HG02588 (cell line): ENCODE data around the gene CYFIP2.
"Not testable (repeated sequence)": the region's sequence is repeated elsewhere in the genome, so short reads cannot be mapped to it uniquely, and the experiment has no call there.

ENCODE experiments used
- ATAC-seq: cut with Tn5 transposase; IDR thresholded peaks from one replicate; pipeline ENCODE4 v1.9.1; 2021; ENCODE audit warnings: mild to moderate bottlenecking, moderate library complexity; ENCODE audit not compliant: unreplicated experiment

Gene CYFIP2

GRCh38 chr5:157384971-157385709 is 119.2 kb downstream of the CYFIP2 start:
- ATAC-seq, result no peak

DNA sequence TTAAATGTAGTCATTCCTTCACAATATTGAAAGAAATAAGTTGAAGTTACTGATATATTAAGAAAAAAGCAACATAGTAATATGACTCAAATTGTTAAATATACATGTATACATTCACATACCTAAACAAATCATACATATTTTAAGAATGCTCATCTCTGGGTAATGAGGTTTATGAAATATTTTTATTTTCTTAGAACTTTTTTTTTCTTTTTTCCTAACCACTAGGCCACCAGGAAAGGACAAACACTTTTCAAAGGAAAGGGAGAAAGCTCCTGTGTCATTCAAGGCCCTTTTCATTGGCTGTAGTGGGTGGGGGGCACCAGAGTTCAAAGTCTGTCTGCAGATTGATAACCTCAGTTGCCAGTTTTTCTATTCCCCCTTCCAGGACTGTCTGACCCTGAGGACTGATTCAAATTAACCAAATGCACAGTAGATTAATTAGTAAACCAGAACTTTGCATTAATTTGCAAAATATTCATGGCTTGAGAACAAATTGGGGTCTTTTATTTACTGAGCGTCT is 121.2 kb downstream of the CYFIP2 start:
- ATAC-seq, result no peak

- ATAC-seq, result no peak
These were observed 121.8 kb downstream of the CYFIP2 start for GRCh38 chr5:157387683-157388093.

DNA sequence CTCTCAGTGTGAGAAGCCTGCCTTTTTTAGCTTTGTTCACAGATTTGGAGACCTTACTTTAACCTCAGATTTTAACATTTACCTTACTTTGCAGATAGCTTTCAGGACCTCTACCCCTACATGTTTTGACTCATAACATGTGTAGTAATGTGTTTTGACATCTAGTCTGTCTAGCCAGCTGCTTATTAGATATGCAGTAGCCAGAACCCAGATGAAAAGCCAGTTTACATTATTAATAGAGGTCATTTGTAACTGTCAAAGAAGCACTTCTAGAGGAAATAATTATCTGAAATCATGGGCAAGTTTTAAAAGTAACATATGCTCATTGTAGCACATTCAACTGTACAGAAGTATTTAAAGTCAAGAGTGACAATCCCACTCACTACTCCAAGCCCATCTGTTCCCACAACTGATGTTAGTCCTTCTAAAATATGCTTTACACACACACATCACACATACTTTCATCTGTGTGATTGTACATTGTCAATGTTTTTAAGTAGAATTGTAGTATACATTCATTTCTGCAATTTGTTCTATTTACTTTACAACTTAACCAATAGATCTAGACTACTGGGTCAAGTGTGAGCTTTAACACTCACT is 122.3 kb downstream of the CYFIP2 start:
- ATAC-seq, result no peak

DNA sequence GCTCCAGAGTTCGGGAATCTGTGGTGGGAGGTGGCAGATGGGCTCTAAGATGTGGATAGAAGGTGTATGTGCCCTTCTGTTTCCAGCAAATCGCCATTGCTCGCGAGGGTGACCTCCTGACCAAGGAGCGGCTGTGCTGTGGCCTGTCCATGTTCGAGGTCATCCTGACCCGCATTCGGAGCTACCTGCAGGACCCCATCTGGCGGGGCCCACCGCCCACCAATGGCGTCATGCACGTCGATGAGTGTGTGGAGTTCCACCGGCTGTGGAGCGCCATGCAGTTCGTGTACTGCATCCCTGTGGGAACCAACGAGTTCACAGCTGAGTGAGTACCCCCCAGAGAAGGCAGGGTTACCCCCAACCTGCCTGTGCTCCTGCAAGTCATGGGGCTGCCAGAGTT is 123.2 kb downstream of the CYFIP2 start:
- no peak for ATAC-seq

- no peak for ATAC-seq
These were observed 124.2 kb downstream of the CYFIP2 start for GRCh38 chr5:157390133-157390532.

- no peak for ATAC-seq
These were observed 124.8 kb downstream of the CYFIP2 start for GRCh38 chr5:157390551-157391297.

DNA sequence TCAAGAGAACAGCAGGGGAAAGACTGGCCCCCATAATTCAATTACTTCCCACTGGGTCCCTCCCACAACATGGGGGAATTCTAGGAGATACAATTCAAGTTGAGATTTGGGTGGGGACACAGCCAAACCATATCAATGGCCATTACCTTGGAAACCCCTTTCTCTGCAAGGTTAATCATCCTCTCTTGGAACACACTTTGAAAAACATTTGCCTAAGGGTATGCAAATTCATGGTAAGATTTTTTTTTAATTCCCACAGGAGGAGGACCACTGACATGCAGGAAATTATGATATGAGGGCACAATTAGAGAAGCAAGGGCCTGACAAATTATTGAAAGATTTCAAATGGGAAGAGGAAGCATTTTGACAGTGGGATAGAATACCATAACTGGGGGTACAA is 132.4 kb downstream of the CYFIP2 start:
- ATAC-seq, result no peak

GRCh38 chr5:157400741-157401495 is 135.0 kb downstream of the CYFIP2 start:
- ATAC-seq, result no peak

DNA sequence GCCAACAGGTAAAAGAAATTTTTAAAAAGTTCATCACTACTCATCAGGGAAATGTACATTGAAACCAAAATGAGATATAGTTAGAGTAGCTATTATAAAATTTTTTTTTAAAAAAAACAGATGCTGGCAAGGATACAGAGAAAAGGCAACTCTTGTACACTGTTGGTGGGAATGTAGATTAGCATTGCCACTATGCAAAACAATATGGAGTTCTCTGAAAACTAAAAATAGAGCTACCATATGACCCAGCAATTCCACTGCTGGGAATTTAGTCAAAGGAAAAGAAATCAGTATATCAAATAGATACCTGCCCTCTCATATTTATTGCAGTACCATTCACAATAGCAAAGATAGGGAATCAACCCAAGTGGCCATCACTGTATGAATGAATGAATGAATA is 149.9 kb downstream of the CYFIP2 start:
- no peak for ATAC-seq

DNA sequence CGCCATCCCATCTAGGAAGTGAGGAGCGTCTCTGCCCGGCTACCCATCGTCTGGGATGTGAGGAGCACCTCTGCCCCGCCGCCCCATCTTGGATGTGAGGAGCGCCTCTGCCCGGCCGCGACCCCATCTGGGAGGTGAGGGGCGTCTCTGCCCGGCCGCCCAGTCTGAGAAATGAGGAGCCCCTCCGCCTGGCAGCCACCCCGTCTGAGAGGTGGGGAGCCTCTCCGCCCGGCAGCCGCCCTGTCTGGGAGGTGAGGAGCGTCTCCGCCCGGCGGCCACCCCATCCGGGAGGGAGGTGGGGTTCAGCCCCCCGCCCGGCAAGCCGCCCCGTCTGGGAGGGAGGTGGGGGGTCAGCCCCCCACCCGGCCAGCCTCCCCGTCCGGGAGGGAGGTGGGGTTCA is 153.6 kb downstream of the CYFIP2 start:
- not testable (repeated sequence) for ATAC-seq

DNA sequence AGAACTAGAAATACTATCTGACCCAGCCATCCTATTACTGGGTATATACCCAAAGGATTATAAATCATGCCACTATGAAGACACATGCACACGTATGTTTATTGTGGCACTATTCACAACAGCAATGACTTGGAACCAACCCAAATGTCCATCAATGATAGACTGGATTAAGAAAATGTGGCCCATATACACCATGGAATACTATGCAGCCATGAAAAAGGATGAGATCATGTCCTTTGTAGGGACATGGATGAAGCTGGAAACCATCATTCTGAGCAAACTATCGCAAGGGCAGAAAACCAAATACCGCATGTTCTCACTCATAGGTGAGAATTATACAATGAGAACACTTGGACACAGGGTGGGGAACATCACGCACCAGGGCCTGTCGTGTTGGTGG is 164.0 kb downstream of the CYFIP2 start:
- ATAC-seq, result not testable (repeated sequence)

DNA sequence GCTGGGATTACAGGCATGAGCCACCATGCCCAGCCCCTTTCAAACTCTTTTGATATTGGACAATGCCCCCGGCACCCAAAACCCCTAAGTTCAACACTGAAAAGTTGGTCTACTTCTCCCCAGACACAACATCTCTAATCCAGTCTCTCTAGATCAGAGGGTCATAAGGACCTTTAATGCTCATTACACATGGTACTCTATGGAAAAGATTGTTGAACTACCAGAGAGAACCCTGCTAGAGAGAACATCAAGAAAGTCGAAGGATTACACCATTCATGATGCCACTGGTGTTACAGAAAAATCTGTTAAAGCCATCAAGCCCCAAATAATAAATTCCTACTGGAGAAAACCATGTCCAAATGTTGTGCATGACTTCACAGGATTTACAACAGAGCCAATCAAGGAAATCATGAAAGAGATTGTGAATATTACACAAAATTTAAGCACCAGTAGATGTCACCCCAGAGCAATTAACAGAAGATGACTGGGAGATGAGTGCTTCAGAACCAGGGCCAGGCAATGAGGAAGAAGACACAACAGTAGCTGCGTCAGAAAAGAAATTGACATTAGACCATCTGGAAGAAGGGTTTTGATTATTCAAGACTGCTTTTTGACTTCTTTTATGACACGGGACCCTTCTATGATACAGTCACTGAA is 165.7 kb downstream of the CYFIP2 start:
- ATAC-seq, result no peak

- no peak for ATAC-seq
These were observed 168.2 kb downstream of the CYFIP2 start for GRCh38 chr5:157434096-157434495.

DNA sequence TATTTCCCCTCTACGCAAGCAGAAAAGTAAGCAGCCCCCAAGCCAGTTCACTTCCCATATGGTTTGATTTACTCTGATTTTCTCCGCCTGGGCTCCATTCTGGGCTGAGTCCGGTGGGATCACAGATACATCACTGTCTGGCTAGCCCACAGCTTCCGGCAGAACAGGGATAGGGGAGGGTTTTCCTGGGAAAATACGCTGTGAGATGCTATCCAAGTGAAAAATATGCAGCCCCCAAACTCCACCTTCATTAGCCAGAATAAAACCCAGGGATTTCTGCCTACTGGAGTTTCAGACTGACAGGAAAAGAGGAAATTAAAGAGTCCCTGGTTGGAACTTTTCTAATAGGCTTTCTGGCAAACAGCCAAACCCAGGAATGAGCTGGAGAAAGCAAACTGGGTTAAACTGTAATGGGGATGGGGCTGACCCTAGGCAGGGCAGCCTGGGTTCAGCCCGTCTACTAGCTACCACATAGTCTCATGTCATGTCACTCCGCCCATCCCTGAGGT is 177.2 kb downstream of the CYFIP2 start:
- ATAC-seq, result no peak

DNA sequence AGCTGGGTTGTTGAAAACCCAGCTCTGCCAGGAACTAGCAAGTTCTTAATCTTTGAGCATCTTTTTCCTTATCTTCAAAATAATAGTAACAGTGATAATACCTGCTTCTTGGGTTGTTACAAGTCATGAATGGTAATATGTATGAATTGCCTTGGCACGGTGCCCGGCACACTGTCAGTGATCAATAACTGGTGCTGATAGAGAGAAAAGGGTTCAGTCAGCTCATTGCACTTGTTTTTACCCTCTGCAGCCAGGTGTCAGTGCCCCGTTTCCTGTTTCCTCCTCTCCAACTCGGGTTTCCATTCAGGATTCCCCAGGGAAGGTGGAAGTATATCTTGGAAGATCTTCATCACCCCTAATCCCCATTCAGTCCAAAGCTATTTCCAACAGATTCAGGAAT is 178.3 kb downstream of the CYFIP2 start:
- no peak for ATAC-seq
